Measurements from ENCODE around the gene L3MBTL1.

L3MBTL1 gene

DNA sequence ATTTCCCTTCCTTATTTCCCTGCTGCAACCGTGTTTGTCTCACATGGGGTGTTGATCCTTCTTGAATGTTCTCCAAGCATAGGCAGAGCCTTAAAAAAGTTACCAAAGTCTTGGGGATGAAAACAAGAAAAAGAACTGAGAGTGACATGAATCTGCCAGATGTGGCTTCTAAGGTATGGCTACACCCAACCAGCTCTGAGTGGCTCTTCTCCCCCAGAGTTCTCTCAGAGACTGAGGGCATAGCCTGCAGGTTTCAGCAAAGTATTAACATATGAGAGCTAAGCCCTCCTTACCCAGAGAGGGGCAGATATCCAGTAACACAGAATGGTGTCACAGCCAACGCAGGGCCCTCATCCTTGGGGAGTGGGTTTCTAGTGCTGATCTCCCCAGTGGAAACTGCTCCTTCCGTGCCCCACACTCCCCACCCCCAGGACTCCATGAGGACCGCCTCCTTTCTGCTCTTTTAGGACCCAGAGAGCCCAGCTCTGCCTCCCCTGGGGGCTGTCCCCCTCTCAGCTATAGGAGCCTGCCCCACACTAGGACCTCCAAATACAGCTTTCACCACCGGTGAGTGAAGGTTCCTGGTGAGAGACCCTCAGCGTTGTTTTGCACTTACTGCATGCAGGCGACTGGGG is 28.0 kb downstream of the L3MBTL1 start:
- no peak for DNase-seq (ENCODE audit: low read depth)

DNA sequence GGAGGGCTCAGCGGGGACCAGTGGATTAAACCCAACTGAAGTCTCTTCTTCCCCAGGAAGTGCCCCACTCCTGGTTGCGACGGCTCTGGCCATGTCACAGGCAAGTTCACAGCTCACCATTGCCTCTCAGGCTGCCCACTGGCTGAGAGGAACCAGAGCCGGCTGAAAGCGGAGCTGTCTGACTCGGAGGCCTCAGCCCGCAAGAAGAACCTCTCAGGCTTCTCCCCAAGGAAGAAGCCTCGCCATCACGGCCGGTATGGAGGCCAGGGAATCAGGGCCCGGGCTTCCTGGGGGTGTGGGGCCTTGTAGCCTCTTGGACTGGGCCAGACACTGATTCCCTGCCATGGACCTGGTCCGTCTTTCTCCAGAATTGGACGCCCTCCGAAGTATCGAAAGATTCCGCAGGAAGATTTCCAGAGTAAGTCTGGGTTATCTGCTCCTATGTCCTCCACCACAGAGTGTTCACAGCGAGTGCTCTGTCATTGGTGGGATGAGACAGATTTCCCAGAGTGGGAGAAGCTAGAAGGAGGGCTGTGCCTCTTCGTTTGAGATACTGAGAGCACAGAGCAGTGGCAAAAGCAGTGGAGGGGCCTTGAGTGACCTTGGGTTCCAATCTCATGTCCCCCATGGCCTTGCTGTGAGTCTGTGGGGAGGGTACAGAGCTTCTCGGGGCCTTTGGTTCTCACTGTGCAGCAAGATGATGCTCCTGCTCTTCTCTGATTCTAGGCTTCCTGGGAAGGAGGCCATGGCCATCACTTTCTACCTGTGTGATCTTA is 28.7 kb downstream of the L3MBTL1 start:
- no peak for DNase-seq (ENCODE audit: low read depth)

DNA sequence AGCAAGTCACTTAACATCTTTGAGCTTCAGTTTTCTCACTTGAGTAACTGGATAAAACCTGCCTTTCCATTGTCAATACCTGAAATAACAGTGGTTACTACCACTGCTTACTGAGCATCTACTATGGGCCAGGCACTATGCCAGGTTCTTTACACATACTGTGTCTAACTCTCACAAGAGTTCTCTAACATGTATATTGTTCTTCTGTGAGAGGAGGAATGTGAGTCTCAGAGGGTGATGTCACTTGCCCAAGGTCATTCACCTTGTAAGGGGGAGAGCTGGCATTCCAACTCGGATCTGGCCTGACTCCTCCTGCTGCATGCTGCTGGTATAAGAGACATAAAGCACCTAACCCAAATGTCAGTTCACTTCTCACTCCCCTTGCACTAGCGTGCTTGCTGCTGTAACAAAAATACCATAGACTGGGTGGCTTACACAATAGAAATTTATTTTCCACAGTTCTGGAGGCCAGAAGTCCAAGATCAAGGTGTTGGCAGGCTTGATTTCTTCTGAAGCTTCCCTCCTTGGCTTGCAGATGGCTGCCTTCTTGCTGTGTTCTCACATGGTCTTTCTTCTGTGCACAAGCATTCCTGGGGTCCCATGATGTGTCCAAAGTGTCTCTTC is 29.4 kb downstream of the L3MBTL1 start:
- DNase-seq (ENCODE audit: low read depth): no peak

DNA sequence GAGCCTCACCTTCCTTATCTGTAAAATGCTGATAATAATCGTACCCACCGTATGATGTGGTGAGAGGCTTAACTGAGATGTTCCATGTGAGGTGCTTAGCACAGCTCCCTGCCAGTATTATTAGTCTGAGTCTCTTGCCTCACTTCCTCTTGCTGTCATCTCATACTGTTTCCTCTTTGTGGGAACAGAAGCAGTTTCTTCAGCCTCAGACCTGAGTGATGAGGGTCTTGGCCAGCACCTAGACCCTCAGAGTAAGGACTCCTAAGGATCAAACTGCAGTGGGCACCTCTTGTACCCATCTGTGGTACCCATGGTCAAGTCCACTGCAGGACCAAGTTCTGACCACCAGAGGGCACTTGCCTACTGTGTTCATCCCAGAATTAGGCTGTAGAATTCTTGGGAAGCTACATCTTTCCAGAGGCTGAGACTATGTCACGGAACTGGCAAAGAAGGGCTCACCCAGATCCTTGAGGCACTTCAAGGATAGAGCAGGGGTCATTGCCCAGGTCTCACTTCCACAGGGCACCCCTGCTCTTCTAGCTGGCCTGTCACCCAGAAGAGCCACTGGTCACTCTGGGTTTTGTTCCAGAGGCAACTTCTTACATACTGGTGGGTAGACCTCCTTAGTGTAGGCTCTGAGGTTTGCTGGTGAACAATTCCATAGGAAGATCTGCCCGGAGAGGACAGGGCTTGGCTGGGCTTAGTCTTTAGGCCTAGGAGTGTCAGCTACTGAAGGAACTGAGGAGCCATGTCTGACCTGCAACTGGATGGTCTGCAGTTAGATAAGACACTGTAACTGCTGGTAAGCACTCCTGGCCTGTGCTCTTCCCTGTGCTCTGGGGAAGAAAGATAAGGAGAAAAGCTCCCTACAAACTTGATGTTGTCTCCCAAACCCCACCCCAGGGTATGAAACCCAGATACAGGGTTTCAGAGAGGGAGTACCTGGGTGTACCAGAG is 30.7 kb downstream of the L3MBTL1 start:
- DNase-seq (ENCODE audit: low read depth): peak; percentile 10

DNA sequence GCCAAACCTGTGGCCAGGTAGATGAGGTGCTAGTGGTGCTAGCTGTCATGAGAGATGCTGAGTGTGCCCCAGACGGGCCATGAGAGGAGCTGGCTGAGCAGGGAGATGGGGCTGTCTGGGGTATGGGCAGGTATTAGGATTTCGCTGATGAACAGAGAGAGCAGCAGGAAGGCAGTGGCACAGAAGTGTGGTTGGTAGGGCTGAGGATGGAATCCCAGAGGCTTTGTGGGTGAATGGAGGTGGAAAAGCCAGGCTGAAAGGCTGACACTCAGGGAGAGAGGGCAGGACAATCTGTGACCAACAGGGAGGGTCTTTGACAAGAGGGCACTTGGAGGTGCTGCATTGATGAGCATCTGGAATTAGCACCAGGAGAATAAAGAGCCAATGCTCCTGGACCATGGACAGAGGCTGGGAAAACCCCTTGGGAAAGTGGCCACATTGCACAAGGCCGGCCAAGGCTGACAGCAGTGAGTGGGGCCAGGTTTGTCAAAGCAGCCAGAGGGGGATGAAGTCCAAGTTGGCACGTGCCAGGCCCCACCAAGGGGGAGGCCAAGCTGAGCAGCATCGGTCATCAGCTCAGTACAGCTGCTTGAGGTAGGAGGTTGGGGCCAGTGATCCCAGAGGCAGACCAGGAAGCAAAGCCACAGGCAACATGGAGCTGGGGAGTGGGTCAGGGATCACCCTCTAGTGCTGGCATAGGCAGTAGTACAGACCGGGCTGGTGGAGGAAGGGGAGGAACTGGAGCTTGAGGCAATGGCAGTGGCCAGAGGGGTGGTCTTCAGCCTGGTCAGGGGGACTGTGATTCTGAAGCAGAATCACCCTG is 31.6 kb downstream of the L3MBTL1 start:
- DNase-seq (ENCODE audit: low read depth): no peak

DNA sequence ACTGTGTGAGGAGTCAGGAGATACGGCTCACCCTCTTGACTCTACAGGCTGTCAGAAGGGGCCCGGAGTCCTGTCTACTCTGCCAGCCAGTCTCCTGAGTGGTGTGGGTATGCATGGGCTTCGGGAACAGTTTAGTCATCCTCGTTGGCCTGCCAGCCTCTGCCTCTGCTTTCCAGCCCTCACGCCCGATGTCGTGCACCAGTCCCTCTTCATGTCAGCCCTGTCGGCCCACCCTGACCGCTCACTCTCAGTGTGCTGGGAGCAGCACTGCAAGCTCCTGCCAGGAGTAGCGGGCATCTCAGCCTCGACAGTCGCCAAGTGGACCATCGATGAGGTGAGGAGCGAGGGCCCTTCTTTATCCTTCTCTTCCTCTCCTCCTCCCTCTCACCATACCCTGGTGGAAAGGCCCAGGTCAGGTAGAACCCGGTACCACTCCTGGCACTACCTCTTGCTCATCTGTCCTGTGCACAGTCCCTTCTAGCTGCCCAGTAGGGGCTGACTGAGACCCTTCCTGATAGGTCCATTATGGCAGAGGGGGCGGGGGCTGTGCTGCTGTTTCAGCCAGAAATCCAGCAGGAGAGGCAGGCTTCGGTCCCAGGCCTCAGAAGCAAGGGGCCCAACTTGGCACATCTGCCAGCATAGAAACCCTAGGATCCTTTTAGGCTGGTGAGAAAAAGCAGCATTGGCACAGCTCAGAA is 32.6 kb downstream of the L3MBTL1 start:
- no peak for DNase-seq (ENCODE audit: low read depth)

DNA sequence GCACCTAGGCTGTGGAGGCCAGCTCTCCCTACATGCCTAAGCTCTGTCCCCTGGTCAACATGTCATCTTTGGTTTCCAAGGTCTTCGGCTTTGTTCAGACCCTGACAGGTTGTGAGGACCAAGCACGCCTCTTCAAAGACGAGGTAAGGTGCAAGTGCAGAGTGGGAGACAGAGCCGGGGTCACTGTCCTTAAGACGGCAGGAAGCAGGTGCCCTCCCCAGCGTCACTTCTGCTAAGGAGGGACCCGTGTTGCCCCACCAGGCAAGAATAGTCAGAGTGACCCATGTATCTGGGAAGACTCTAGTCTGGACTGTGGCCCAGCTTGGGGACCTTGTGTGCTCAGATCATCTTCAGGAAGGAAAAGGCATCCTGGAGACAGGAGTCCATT is 33.2 kb downstream of the L3MBTL1 start:
- no peak for DNase-seq (ENCODE audit: low read depth)

DNA sequence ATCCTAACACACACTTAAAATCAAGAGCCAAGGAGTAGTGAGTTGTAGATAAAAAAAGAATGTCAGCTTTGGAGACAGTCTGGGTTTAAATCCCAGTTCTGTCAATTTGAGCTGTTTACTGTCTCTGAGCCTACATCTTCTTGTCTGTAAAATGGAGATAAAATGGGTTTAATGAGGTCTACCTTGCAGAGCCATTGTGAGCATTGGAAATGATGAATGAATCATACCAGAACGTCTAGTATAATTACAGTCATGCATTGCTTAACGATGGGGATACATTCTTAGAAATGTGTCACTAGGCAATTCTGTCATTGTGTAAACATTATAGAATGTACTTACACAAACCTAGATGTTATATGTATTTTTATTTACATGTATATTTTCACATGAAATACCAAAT is 33.7 kb downstream of the L3MBTL1 start:
- no peak for DNase-seq (ENCODE audit: low read depth)

DNA sequence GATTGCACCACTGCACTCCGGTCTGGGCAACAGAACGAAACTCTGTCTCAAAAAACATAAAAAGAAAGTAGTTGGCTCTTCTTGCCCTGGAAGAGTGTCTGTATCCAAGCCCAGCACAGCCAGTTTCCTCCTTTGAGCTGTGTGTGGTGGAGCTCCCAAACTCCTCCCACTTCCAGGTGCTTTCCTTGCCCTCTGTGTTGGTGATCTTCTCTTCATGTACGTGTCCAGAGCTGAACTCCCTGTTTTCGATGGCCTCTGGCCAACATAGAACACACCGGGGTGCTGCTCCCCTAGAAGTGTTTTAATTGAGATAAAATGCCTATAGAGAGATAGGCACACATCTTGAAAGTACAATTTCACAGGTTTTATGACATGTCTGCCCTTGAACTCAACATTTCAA is 34.7 kb downstream of the L3MBTL1 start:
- DNase-seq (ENCODE audit: low read depth): no peak

DNA sequence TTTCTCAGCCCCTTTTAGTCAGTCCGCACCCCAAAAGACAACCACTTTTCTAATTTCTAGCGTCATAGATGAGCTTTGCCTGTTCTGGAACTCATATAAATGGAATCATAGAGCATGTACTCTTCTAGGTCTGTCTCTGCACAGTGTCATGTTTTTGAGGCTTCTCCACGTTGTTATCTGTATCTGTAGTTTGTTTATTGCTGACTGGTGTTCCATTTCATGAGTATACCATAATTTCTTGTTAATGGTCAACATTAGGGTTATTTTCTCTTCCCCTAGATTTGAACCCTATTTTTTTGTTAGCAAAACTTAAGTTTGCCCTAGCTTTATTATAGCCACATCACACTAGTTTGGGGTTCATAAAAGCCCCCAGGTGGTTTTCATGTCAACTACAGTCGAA is 35.2 kb downstream of the L3MBTL1 start:
- DNase-seq (ENCODE audit: low read depth): no peak

DNA sequence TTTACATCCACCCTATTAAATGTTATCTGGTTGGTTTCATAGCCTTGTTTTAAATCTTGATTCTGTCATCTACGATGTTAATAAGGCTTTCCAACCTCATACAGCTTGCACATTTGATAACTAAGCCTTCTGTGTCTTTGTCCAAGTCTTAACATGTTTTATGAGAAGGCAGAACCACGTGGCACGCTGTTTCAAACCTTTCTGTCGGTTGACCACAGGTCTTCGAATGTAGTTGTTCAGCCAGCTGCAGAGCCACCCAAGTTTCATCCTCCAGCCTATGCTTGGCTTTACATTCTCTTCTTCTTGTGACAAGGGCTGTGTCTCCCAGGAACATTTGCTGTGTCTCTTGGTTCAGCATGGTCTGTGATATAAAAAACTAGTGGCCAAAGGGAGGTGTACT is 35.6 kb downstream of the L3MBTL1 start:
- no peak for DNase-seq (ENCODE audit: low read depth)

DNA sequence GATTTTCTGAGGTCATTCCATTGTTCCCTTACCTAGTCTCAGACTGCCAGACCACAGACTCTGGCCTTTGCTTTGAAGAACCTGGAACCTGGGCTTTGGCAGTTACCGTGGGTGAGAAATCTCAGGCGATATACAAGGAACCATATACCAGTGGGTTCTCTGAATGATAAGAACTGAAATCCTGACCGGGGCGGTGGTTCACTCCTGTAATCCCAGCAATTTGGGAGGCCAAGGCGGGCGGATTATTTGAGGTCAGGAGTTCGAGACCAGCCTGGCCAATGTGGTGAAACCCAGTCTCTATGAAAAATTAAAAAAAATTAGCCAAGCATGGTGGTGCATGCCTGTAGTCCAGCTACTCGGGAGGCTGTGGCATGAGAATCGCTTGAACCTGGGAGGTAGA is 37.0 kb downstream of the L3MBTL1 start:
- no peak for DNase-seq (ENCODE audit: low read depth)

DNA sequence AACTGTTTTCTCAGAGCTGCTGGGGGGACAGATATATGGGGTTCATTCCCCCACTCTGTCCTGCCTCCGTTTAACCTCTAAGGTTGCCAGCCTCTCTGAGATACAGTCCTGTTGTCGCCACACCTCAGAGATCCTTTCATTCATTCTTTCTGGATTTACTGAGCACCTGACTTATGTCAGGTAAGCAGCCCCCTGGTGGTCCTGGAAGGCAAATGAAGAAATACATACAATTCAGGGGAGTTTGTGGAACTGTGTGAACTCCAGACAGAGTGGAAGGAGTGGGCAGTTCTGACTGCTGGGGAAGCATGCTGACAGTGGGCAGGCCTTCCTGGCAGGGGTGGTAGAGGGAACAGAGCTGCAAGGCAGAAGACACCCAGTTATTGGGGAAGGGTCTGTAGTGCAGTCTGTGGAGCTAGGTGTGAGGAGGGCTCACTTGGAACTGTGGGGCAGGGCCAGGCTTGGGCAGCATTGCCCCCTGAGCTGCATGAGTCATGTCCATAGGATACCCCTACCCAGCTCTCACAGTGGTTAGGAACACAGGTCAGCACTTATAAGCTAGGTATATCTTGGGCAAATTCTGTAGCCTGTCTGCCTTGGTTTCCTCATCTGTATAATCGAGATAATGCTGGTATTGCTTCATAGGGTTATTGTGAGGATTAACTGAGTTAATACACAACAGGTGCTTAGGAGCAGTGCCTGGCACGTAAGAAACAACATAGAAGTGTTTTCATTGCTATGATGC is 38.5 kb downstream of the L3MBTL1 start:
- DNase-seq (ENCODE audit: low read depth): no peak

DNA sequence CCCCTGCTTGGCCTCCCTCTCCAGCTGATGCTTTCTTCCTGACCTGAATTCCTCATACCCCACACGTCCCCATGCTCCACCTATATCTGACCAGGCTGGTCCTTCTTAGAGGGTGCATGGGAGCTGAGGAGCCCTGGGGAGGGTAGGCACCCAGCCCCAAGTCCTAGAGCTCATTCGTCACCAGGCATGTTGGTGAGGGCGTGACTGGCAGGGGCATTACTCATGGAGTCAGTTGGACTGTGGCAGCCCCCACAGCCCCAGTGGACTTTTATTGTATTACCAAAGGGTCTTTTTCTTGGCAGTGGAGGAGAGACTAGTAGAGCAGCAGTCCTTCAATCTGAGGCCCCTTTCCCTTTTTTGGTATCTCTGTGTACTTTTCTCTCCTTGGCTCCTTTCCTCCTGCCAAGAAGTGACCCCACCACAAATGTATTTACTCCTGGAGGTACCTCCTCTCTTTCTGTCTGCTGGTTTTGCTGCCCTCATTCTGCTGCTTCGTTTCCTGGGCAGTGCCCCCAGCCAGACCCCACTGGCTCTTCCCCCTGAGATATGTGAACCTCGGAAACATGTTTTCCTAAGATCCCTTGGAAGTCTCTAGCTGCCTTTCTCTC is 40.9 kb downstream of the L3MBTL1 start:
- DNase-seq (ENCODE audit: low read depth): no peak

DNA sequence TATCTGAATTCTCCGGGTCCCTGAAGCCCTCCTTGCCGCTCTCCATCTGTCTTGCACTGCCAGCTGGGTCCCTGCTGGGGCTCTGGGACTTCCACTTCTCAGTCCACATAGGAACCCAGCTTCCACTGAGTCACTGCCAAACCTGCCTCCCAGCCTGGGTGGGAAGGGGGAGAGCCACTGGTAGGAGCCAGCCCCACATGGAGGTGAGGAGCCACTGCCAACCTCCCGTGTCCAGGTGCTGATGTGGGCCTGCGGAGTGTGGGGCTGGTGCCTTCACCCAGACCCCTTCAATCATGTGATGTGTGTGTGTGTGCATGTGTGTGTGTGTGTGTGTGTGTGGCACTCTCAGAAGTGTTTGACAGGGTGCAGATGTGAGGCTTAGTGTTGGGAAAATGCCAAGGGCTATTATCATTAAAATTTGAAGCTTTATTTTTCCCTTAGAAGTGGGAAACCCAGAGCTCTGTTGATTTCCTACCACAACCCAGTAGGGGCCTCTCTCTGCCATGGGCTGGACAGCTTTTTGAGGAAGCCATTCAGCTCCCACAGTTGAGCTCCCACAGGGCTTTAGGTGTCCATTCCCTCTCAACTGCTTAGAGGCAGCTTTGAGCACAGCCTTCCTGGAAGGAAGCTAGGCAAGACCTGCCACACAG is 42.0 kb downstream of the L3MBTL1 start:
- DNase-seq (ENCODE audit: low read depth): no peak

DNA sequence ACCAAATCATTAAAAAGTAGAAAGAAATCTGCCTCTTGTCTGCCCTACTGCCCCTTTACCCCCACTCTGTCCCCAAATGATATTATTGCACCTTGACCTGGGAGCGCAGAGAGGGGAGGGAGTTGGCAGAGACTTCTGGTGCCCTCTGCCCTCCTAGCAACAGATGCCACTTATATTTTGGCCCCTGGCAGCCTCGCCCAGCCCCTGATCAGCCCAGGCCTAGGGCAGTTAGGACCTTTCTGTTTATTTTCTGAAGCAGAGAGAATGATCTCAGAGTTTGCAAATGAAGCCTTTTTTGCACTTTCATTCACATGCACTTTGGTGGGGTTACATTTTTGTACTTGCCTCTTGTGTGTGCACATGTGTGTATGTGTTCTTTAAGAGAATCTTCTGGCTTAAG is 43.0 kb downstream of the L3MBTL1 start:
- no peak for DNase-seq (ENCODE audit: low read depth)

DNA sequence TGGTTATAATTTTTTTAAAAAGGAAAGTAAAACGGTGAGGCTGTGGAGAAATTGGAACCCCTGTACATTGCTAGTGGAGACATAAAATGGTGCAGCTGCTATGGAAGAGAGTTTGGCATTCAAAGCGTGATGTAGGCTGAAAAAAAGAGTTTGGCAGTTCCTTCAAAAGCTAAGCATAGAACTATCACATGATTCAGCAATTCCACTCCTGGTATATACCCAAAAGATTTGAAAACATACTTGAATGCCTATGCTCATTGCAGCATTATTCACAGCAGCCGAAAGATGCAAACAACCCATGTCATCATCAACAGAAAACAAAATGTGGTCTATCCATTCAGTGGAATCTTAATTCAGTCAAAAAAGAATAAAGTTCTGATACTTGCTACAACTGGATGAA is 46.9 kb downstream of the L3MBTL1 start:
- no peak for DNase-seq (ENCODE audit: low read depth)

DNA sequence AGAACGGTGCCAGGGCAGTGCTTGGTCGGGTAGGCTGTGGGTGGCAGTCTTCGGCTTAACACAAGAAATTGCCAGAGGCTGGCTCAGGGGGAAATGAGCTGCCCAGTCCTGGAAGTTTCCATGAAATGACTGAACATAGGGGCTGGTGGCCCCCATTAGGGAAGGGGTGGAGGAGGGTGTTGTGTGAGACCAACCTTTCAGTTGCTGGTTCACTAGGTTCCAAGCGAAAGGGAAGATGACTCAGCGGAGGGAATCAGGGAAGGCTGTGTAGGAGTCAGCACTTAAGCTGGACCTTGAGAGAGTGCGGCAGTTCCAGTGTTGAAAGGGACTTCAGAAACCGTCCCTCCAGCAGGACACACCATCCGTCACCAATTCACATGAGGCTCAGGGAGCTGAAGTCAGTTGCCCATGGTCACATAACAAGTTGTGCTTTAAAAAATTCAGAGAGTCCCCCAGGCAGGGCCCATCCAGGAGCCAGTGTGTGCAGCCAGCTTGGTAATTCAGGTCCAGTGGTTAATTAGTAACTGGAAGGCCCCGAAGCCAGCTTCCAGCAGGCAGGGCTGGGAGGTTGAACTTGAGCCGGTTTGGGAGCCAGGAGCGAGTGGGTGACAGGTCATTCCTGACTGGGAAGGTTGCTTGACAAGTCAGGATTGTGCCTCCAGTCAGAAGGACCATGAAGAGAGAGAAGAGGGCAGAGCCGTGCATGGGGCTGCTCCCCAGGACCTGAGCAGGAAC is 51.1 kb downstream of the L3MBTL1 start, which contains the start of gene SGK2:
Gene SGK2 (plus strand): TSS at position 616 of the 735 bp plus-strand sequence. CDS start 7,469 bp downstream, outside the sequence.
- no peak for DNase-seq (ENCODE audit: low read depth)
